ENCODE data around the gene ADGRV1. TPM values are rescaled to one million over a fixed set of nuclear protein-coding genes. Genes with fewer than 3 reads are reported as not detected.

ADGRV1 gene
- polyA plus RNA-seq, 1 of the 3 experiments (the other 2 are of a cell fraction), result 0.23 TPM

- no peak for TF ChIP-seq SMC3 (IDR thresholded peaks at IDR 0.05; ENCODE audit: low read depth, low read length)
- TF ChIP-seq ZBTB33 (IDR thresholded peaks at IDR 0.05; ENCODE audit: borderline replicate concordance, low read depth), result no peak
- no peak for TF ChIP-seq TEAD4 (IDR thresholded peaks at IDR 0.05; ENCODE audit: borderline replicate concordance, insufficient read depth)
- TF ChIP-seq CTCF (IDR thresholded peaks at IDR 0.05), result no peak
- no peak for TF ChIP-seq FOXM1 (IDR thresholded peaks at IDR 0.05; ENCODE audit: low read depth)
- TF ChIP-seq MAX (IDR thresholded peaks at IDR 0.05; ENCODE audit: low read depth), result no peak
- TF ChIP-seq USF2 (IDR thresholded peaks at IDR 0.05; ENCODE audit: borderline replicate concordance, low read depth, low read length), result no peak
- no peak for TF ChIP-seq GABPA (IDR thresholded peaks at IDR 0.05; ENCODE audit: low read depth)
- TF ChIP-seq RCOR1 (IDR thresholded peaks at IDR 0.05; ENCODE audit: low read length), result no peak
- no peak for TF ChIP-seq YY1 (IDR thresholded peaks at IDR 0.05; ENCODE audit: low read depth)
- TF ChIP-seq MXI1 (IDR thresholded peaks at IDR 0.05; ENCODE audit: low read depth, low read length), result no peak
- TF ChIP-seq TAF1 (IDR thresholded peaks at IDR 0.05; ENCODE audit: borderline replicate concordance, low read depth, low read length), result no peak
- no peak for TF ChIP-seq MEF2A (IDR thresholded peaks at IDR 0.05; ENCODE audit: borderline replicate concordance, low read depth)
- TF ChIP-seq JUND (IDR thresholded peaks at IDR 0.05), result no peak
- TF ChIP-seq GATA2 (CRISPR knock-in tag; IDR thresholded peaks at IDR 0.05), result no peak
- TF ChIP-seq RAD21 (IDR thresholded peaks at IDR 0.05; ENCODE audit: low read length), result no peak
- TF ChIP-seq RFX5 (IDR thresholded peaks at IDR 0.05; ENCODE audit: low read length), result no peak
- no peak for TF ChIP-seq NRF1 (IDR thresholded peaks at IDR 0.05; ENCODE audit: low read depth, low read length)
- Histone ChIP-seq H2AFZ (ENCODE audit: low read depth) (no peak overlapping the region), H3K27ac (ENCODE audit: low read depth in 2 of 2, low read length in 1 of 2) (no peak overlapping the region), H3K79me2 (ENCODE audit: insufficient read depth) (no peaks in the 10 kb centered on the region), H4K20me1 (ENCODE audit: insufficient read depth) (no peaks in the 10 kb centered on the region), H3F3A (replicated peaks; ENCODE audit: insufficient read depth) (no peaks in the 10 kb centered on the region), H3K9me3 (no peaks in the 10 kb centered on the region), H3K4me1 (ENCODE audit: control insufficient read depth in 1 of 2, insufficient read depth in 2 of 2, low read depth in 1 of 2, low read length in 1 of 2) (no peaks in the 10 kb centered on the region), H3K9ac (no peak overlapping the region), H3K36me3 (replicated peaks in 1 of 2; ENCODE audit: control insufficient read depth in 1 of 2, insufficient read depth in 2 of 2, low read length in 1 of 2) (no peaks in the 10 kb centered on the region), H3K4me2 (no peak overlapping the region), H3K27me3 (ENCODE audit: insufficient read depth) (no peaks in the 10 kb centered on the region), H3K9me2 (no peaks in the 10 kb centered on the region), H3K4me3 (ENCODE audit: low read depth in 2 of 2, low read length in 1 of 2) (no peak overlapping the region)
- 84% methylated on average over 2 of the region's 2 CpGs for WGBS (ENCODE audit: low lambda C conversion rate)
- DNase-seq, result no peak
- ChIA-PET CTCF (interaction anchor here (0.8 kb wide), 1 partner anchor 34 kb away, joined by 4 read pairs; no protein-coding TSS in a partner anchor), POLR2A (no interaction called here)
Observed at GRCh38 chr5:90897618-90898017, 339.0 kb downstream of the ADGRV1 start.

Measured in SK-N-SH (cell line).